ENCODE measurements around the gene GRID1. TPM values are rescaled to one million over a fixed set of nuclear protein-coding genes. Genes with fewer than 3 reads are reported as not detected.

The GRID1 gene
- total RNA-seq, 1 experiment from 2014 or later = not detected

- Histone ChIP-seq H3K4me2 (ENCODE audit: low read length) (no peak overlapping the region), H3K9me2 (replicated peaks; ENCODE audit: low read length) (no peaks in the 10 kb centered on the region), H3K9me3 (ENCODE audit: low read length) (no peaks in the 10 kb centered on the region), H3K4me3 (ENCODE audit: low read length) (no peak overlapping the region), H3K79me2 (ENCODE audit: low read length) (no peaks in the 10 kb centered on the region), H3K27me3 (ENCODE audit: low read length) (no peaks in the 10 kb centered on the region), H3F3A (ENCODE audit: low read length, unreplicated experiment) (no peaks in the 10 kb centered on the region), H3K9ac (ENCODE audit: low read length) (no peak overlapping the region), H2AFZ (ENCODE audit: low read length) (no peak overlapping the region), H3K27ac (ENCODE audit: low read length) (no peak overlapping the region), H3K36me3 (ENCODE audit: low read depth, low read length) (no peaks in the 10 kb centered on the region), H4K20me1 (ENCODE audit: low read length) (no peaks in the 10 kb centered on the region), H3K4me1 (ENCODE audit: insufficient read depth, low read length) (no peaks in the 10 kb centered on the region)
- CTCF ChIA-PET = no interaction called here
- DNase-seq = no peak
- intact Hi-C loops (cut with micrococcal nuclease) = no loop called here
- no peak for ATAC-seq
- TF ChIP-seq, protein P1, sequence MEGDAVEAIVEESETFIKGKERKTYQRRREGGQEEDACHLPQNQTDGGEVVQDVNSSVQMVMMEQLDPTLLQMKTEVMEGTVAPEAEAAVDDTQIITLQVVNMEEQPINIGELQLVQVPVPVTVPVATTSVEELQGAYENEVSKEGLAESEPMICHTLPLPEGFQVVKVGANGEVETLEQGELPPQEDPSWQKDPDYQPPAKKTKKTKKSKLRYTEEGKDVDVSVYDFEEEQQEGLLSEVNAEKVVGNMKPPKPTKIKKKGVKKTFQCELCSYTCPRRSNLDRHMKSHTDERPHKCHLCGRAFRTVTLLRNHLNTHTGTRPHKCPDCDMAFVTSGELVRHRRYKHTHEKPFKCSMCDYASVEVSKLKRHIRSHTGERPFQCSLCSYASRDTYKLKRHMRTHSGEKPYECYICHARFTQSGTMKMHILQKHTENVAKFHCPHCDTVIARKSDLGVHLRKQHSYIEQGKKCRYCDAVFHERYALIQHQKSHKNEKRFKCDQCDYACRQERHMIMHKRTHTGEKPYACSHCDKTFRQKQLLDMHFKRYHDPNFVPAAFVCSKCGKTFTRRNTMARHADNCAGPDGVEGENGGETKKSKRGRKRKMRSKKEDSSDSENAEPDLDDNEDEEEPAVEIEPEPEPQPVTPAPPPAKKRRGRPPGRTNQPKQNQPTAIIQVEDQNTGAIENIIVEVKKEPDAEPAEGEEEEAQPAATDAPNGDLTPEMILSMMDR (conservative IDR thresholded peaks at IDR 0.05; ENCODE audit: low read depth, low read length) = no peak
- TF ChIP-seq EZH2 (IDR thresholded peaks at IDR 0.05; ENCODE audit: low read length, unreplicated experiment) (no peak), EZH2phosphoT487 (IDR thresholded peaks at IDR 0.05; ENCODE audit: borderline replicate concordance, low read length) (no peak)
- POLR2A ChIA-PET (ENCODE audit: unreplicated experiment) = no interaction called here
- no TSS peak for BruUV-seq (replicated peaks)
These were observed 254.6 kb downstream of the GRID1 start for GRCh38 chr10:86111902-86112545.

- intact Hi-C loops (cut with micrococcal nuclease) = no loop called here
- H3K9ac ChIP-seq (ENCODE audit: low read length) = no peak overlapping the region
- H3K79me2 ChIP-seq (ENCODE audit: low read length) = no peaks in the 10 kb centered on the region
- no peak for DNase-seq
- H3K4me3 ChIP-seq (ENCODE audit: low read length) = no peak overlapping the region
- POLR2A ChIA-PET (ENCODE audit: unreplicated experiment) = no interaction called here
- H3K27me3 ChIP-seq (ENCODE audit: low read length) = no peaks in the 10 kb centered on the region
- no TSS peak for BruUV-seq (replicated peaks)
- H3K4me2 ChIP-seq (ENCODE audit: low read length) = no peak overlapping the region
- no peak overlapping the region for H2AFZ ChIP-seq (ENCODE audit: low read length)
- no peaks in the 10 kb centered on the region for H3K9me2 ChIP-seq (replicated peaks; ENCODE audit: low read length)
- CTCF ChIA-PET = no interaction called here
- no peaks in the 10 kb centered on the region for H3F3A ChIP-seq (ENCODE audit: low read length, unreplicated experiment)
- no peaks in the 10 kb centered on the region for H3K9me3 ChIP-seq (ENCODE audit: low read length)
- ATAC-seq = no peak
- no peaks in the 10 kb centered on the region for H4K20me1 ChIP-seq (ENCODE audit: low read length)
- H3K27ac ChIP-seq (ENCODE audit: low read length) = no peak overlapping the region
- H3K36me3 ChIP-seq (ENCODE audit: low read depth, low read length) = no peaks in the 10 kb centered on the region
- H3K4me1 ChIP-seq (ENCODE audit: insufficient read depth, low read length) = no peaks in the 10 kb centered on the region
- TF ChIP-seq EZH2 (IDR thresholded peaks at IDR 0.05; ENCODE audit: low read length, unreplicated experiment) (no peak), EZH2phosphoT487 (IDR thresholded peaks at IDR 0.05; ENCODE audit: borderline replicate concordance, low read length) (no peak)
- TF ChIP-seq, protein P1 (conservative IDR thresholded peaks at IDR 0.05; ENCODE audit: low read depth, low read length) = no peak
These were observed 256.3 kb downstream of the GRID1 start for GRCh38 chr10:86110156-86110786.

GRCh38 chr10:86109421-86109820 lies 257.2 kb downstream of the GRID1 start:
- BruUV-seq (replicated peaks) = no TSS peak

More at GRCh38 chr10:86109421-86109820, 257.2 kb downstream of the GRID1 start:
- Histone ChIP-seq H3K27ac (ENCODE audit: low read length) (no peak overlapping the region), H3K4me1 (ENCODE audit: insufficient read depth, low read length) (no peaks in the 10 kb centered on the region), H3K9ac (ENCODE audit: low read length) (no peak overlapping the region), H3K9me3 (ENCODE audit: low read length) (no peaks in the 10 kb centered on the region), H3K4me2 (ENCODE audit: low read length) (no peak overlapping the region), H3K27me3 (ENCODE audit: low read length) (no peaks in the 10 kb centered on the region), H2AFZ (ENCODE audit: low read length) (no peak overlapping the region), H3K9me2 (replicated peaks; ENCODE audit: low read length) (no peaks in the 10 kb centered on the region), H3F3A (ENCODE audit: low read length, unreplicated experiment) (no peaks in the 10 kb centered on the region), H3K4me3 (ENCODE audit: low read length) (no peak overlapping the region), H4K20me1 (ENCODE audit: low read length) (no peaks in the 10 kb centered on the region), H3K36me3 (ENCODE audit: low read depth, low read length) (no peaks in the 10 kb centered on the region), H3K79me2 (ENCODE audit: low read length) (no peaks in the 10 kb centered on the region)
- intact Hi-C loops (cut with micrococcal nuclease) = no loop called here
- ChIA-PET CTCF (no interaction called here), POLR2A (ENCODE audit: unreplicated experiment) (no interaction called here)
- DNase-seq (no peak), ATAC-seq (no peak)
- TF ChIP-seq EZH2phosphoT487 (IDR thresholded peaks at IDR 0.05; ENCODE audit: borderline replicate concordance, low read length) = no peak
- TF ChIP-seq, protein P1 (conservative IDR thresholded peaks at IDR 0.05; ENCODE audit: low read depth, low read length) = no peak
- no peak for TF ChIP-seq EZH2 (IDR thresholded peaks at IDR 0.05; ENCODE audit: low read length, unreplicated experiment)

Data from PC-3 (cell line).